Spleen (tissue), 7 donors: ENCODE measurements around the gene SORCS3.

ENCODE experiments used
- POLR2A ChIP-seq, 3 donors: fragments of 450-650 bp; IDR thresholded peaks; one replicate each; pipeline ENCODE4 v1.5.1; 2017; ENCODE audit warnings: antibody characterized with exemption in 3 of 3, mild to moderate bottlenecking in 1 of 3
- POLR2AphosphoS5 ChIP-seq, 3 donors: sonication (generic); formaldehyde crosslinking; IDR thresholded peaks; one replicate each; pipeline ENCODE4 v1.5.1; 2017; ENCODE audit warnings: antibody characterized with exemption in 3 of 3
- TF ChIP-seq, protein P1 (sequence below), 11 experiments: fragments of 200-600 bp in 7 of 11; fragments of 450-650 bp in 4 of 11; sonication (generic) in 4 of 11; IDR thresholded peaks in 8 of 11; conservative IDR thresholded peaks in 3 of 11; 1 replicate in 7 of 11; 2 replicates in 4 of 11; pipeline versions ENCODE4 v1.4.0 to v1.8.0; 2016 to 2021; ENCODE audit warnings: antibody characterized with exemption in 11 of 11, inconsistent platforms in 4 of 11, mild to moderate bottlenecking in 1 of 11
- donor health status: DM: no; HTN: no; CAD: no; lungs with moderate emphysema.
- donor health status: DM: no; HTN: no; CAD: no.
- donor health status: DM: no; HTN: no; CAD: no.

DNA sequence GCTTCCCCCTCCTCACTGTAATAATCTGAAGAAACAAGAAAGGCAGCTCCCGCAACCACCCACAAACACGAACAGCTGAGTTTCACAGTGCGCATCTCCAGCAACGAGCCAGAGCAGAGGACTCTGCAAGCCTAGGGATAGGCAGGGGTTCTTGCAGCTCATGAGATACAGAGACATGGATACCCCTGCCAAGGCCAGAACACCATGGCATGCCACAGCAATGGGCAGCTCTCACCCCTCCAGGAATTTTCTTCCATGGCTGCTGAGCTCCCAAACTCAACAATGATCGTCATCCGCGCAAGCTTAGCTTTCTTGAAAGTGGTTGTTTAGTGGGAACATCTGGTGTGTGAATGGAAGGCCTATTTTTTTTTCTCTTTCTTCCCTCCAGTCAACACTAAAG, 637.3 kb downstream of the SORCS3 start:
- TF ChIP-seq, protein P1, sequence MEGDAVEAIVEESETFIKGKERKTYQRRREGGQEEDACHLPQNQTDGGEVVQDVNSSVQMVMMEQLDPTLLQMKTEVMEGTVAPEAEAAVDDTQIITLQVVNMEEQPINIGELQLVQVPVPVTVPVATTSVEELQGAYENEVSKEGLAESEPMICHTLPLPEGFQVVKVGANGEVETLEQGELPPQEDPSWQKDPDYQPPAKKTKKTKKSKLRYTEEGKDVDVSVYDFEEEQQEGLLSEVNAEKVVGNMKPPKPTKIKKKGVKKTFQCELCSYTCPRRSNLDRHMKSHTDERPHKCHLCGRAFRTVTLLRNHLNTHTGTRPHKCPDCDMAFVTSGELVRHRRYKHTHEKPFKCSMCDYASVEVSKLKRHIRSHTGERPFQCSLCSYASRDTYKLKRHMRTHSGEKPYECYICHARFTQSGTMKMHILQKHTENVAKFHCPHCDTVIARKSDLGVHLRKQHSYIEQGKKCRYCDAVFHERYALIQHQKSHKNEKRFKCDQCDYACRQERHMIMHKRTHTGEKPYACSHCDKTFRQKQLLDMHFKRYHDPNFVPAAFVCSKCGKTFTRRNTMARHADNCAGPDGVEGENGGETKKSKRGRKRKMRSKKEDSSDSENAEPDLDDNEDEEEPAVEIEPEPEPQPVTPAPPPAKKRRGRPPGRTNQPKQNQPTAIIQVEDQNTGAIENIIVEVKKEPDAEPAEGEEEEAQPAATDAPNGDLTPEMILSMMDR (IDR thresholded peaks at IDR 0.05 in 8 of 11, conservative IDR thresholded peaks at IDR 0.05 in 3 of 11), result no peak
- TF ChIP-seq POLR2AphosphoS5 (IDR thresholded peaks at IDR 0.05) (no peak), POLR2A (IDR thresholded peaks at IDR 0.05) (no peak)
